OCI-LY3 (cell line): Measurements from ENCODE around the gene NLE1.

Source experiments
- H2AFZ ChIP-seq: fragments of 200-600, 300-600 bp; shearing (Covaris generic); 2 replicates; pipeline ENCODE4 v1.6.0; 2014; ENCODE audit warnings: antibody characterized with exemption, low read depth, low read length
- H3K27ac ChIP-seq: fragments of 200-600, 300-600 bp; sonication (generic); 2 replicates; pipeline ENCODE4 v1.5.1; 2014; ENCODE audit warnings: mild to moderate bottlenecking, low read length, moderate library complexity, mixed read lengths
- H3K27me3 ChIP-seq: fragments of 200-600, 300-600 bp; sonication (generic); 2 replicates; pipeline ENCODE4 v1.6.1; 2014; ENCODE audit warnings: low read depth, low read length, mixed read lengths
- H3K36me3 ChIP-seq: fragments of 200-600, 300-600 bp; sonication (generic); replicated peaks from 2 replicates; pipeline ENCODE3; 2014; ENCODE audit warnings: low read depth, low read length, mixed read lengths
- H3K4me1 ChIP-seq: fragments of 300-600, 200-600 bp; sonication (generic); 2 replicates; pipeline ENCODE4 v1.6.1; 2014; ENCODE audit warnings: low read length, mixed read lengths
- H3K4me2 ChIP-seq: fragments of 200-600, 300-600 bp; sonication (generic); 2 replicates; pipeline ENCODE4 v1.6.1; 2014; ENCODE audit warnings: low read length, mixed read lengths
- H3K4me3 ChIP-seq: fragments of 300-600, 200-600 bp; sonication (generic); 2 replicates; pipeline ENCODE4 v1.5.1; 2014; ENCODE audit warnings: antibody characterized with exemption, mild to moderate bottlenecking, low read length, moderate library complexity
- H3K79me2 ChIP-seq: fragments of 300-600, 200-600 bp; shearing (Covaris generic); 2 replicates; pipeline ENCODE4 v1.6.1; 2014; ENCODE audit warnings: mild to moderate bottlenecking, low read length, mixed read lengths
- H3K9ac ChIP-seq: fragments of 300-600, 200-600 bp; shearing (Covaris generic); 2 replicates; pipeline ENCODE4 v1.6.0; 2014; ENCODE audit warnings: mild to moderate bottlenecking, low read length, moderate library complexity
- H3K9me3 ChIP-seq: fragments of 200-600, 300-600 bp; shearing (Covaris generic); 2 replicates; pipeline ENCODE4 v1.6.1; 2014; ENCODE audit warnings: low read length, mixed read lengths; ENCODE audit not compliant: insufficient read depth
- H4K20me1 ChIP-seq: fragments of 200-600, 300-600 bp; sonication (generic); 2 replicates; pipeline ENCODE4 v1.6.1; 2016; ENCODE audit warnings: low read length, mixed read lengths; ENCODE audit not compliant: insufficient read depth
- CTCF ChIP-seq: fragments of 200-600, 300-600 bp; sonication (generic); IDR thresholded peaks from 2 replicates; pipeline ENCODE4 v1.5.1; 2014; ENCODE audit warnings: antibody characterized with exemption, low read length, low read depth
- EZH2phosphoT487 ChIP-seq: fragments of 200-600 bp; shearing (Covaris generic); IDR thresholded peaks from 2 replicates; pipeline ENCODE4 v1.6.1; 2018; ENCODE audit warnings: antibody characterized with exemption, mixed run types, low read depth

The NLE1 gene

DNA sequence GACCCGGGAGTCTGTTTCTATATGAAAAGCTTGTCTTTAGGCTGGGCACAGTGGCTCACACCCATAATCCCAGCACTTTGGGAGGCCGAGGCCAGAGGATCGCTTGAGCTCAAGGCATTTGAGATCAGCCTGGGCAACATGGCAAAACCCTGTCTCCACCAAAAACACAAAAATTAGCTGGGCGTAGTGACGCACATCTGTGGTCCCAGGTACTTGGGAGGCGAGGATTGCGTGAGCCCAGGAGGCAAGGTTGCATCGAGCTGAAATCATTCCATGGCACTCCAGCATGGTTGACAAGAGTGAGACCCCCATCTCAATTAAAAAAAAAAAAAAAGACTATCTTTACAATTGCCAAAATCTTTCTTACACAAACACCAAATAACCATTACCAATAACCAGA is 55.9 kb downstream of the NLE1 start:
- Histone ChIP-seq H2AFZ (no peak overlapping the region), H3K4me1 (peaks cover 43% of the 10 kb centered on the region), H4K20me1 (no peaks in the 10 kb centered on the region), H3K9ac (no peak overlapping the region), H3K9me3 (no peaks in the 10 kb centered on the region), H3K36me3 (no peaks in the 10 kb centered on the region), H3K27me3 (no peaks in the 10 kb centered on the region), H3K79me2 (peaks cover 74% of the 10 kb centered on the region), H3K4me3 (no peak overlapping the region), H3K27ac (no peak overlapping the region), H3K4me2 (no peak overlapping the region)
- TF ChIP-seq CTCF, result no peak
- no peak for TF ChIP-seq EZH2phosphoT487

GRCh38 chr17:35084987-35085386 is 57.1 kb downstream of the NLE1 start:
- TF ChIP-seq CTCF (no peak), EZH2phosphoT487 (no peak)

GRCh38 chr17:35083071-35083470 is 59.0 kb downstream of the NLE1 start:
- H4K20me1 ChIP-seq, result no peaks in the 10 kb centered on the region
- H3K9me3 ChIP-seq, result no peaks in the 10 kb centered on the region
- peaks cover 54% of the 10 kb centered on the region for H3K4me1 ChIP-seq
- TF ChIP-seq EZH2phosphoT487 (no peak), CTCF (no peak)
- H3K9ac ChIP-seq, result peak overlapping the region; percentile 20; the same call in 1 of the 2 replicates
- H2AFZ ChIP-seq, result no peak overlapping the region
- peaks cover 3% of the 10 kb centered on the region for H3K36me3 ChIP-seq
- no peaks in the 10 kb centered on the region for H3K27me3 ChIP-seq
- peak overlapping the region; percentile 39 for H3K4me3 ChIP-seq
- peak overlapping the region; percentile 41 for H3K27ac ChIP-seq
- H3K79me2 ChIP-seq, result peaks cover 98% of the 10 kb centered on the region
- H3K4me2 ChIP-seq, result peak overlapping the region; percentile 61

More at GRCh38 chr17:35084987-35085386, 57.1 kb downstream of the NLE1 start:
- Histone ChIP-seq H2AFZ (no peak overlapping the region), H3K36me3 (no peaks in the 10 kb centered on the region), H3K79me2 (peaks cover 86% of the 10 kb centered on the region), H3K9ac (no peak overlapping the region), H3K27ac (no peak overlapping the region), H3K4me3 (no peak overlapping the region), H3K27me3 (no peaks in the 10 kb centered on the region), H3K4me1 (peaks cover 53% of the 10 kb centered on the region), H4K20me1 (no peaks in the 10 kb centered on the region), H3K9me3 (no peaks in the 10 kb centered on the region), H3K4me2 (no peak overlapping the region)

DNA sequence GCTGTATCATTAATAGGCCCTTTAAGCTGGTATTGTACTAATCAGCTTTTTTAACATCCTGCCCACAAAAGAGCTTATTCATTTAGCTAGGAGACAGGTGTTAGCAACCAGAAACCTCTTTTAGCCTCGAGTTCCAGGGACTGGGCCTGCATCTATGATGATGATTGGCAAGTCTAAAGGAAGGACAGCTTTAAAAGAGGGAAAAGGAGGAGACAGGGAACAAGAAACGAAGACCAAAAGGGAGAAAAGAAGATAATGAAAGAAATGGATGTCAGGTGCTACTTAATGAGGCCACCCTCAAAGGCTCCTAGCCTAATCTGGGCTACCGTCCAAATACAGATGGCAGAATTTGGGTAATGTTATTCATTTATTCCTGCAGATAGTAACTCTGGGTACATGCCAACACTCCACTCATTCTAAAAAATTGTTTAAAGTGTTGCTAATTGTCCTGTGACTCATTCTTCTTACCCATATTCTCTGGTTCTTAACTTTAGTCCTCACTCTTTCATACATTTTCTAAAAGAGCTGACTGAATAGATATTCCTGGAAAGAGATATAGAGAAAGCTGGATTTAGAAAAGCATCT is 59.9 kb downstream of the NLE1 start:
- Histone ChIP-seq H3K36me3 (peaks cover 3% of the 10 kb centered on the region), H3K9ac (peak overlapping the region; percentile 20; the same call in 1 of the 2 replicates), H3K27me3 (no peaks in the 10 kb centered on the region), H3K4me3 (peak overlapping the region; percentile 39), H2AFZ (no peak overlapping the region), H3K27ac (peak overlapping the region; percentile 41), H3K4me1 (peaks cover 48% of the 10 kb centered on the region), H3K9me3 (no peaks in the 10 kb centered on the region), H3K4me2 (peak overlapping the region; percentile 61), H4K20me1 (no peaks in the 10 kb centered on the region), H3K79me2 (peaks cover 97% of the 10 kb centered on the region)
- no peak for TF ChIP-seq EZH2phosphoT487
- TF ChIP-seq CTCF, result no peak
